Endodermal cell (in vitro differentiated cells): ENCODE results near the gene PLN. TPM values are rescaled to one million over a fixed set of nuclear protein-coding genes. Genes with fewer than 3 reads are reported as not detected.

Experiments
- DNase-seq: peaks from one replicate; pipeline ENCODE4 v3.0.0-alpha.2; 2017
- H3K27ac ChIP-seq: 2 replicates; pipeline ENCODE4 v1.5.1; 2013; ENCODE audit warnings: mild to moderate bottlenecking, low read depth, low read length, moderate library complexity
- H3K27me3 ChIP-seq: 2 replicates; pipeline ENCODE4 v1.6.1; 2013; ENCODE audit warnings: mild to moderate bottlenecking, low read length, moderate library complexity; ENCODE audit not compliant: insufficient read depth, control insufficient read depth, poor library complexity, severe bottlenecking
- H3K36me3 ChIP-seq: 2 replicates; pipeline ENCODE4 v1.7.0; 2013; ENCODE audit warnings: mild to moderate bottlenecking, low read length, moderate library complexity; ENCODE audit not compliant: control insufficient read depth, insufficient read depth
- H3K4me1 ChIP-seq: one replicate; pipeline ENCODE4 v1.7.0; 2013; ENCODE audit warnings: low read length; ENCODE audit not compliant: control insufficient read depth, insufficient read depth
- H3K4me3 ChIP-seq: 2 replicates; pipeline ENCODE4 v1.5.1; 2013; ENCODE audit warnings: mild to moderate bottlenecking, low read length, moderate library complexity
- H3K9ac ChIP-seq: 2 replicates; pipeline ENCODE4 v1.6.1; 2013; ENCODE audit warnings: mild to moderate bottlenecking, low read length, moderate library complexity; ENCODE audit not compliant: poor library complexity, severe bottlenecking; ENCODE audit errors: extremely low read depth
- H3K9me3 ChIP-seq: 2 replicates; pipeline ENCODE4 v1.6.1; 2013; ENCODE audit warnings: mild to moderate bottlenecking, low read length, moderate library complexity; ENCODE audit not compliant: control insufficient read depth
- H3K27ac Mint-ChIP-seq: 2 replicates; pipeline ENCODE4 v1.8.0; 2020; ENCODE audit warnings: mixed read lengths
- H3K27me3 Mint-ChIP-seq: 2 replicates; pipeline ENCODE4 v1.8.0; 2021; ENCODE audit warnings: mild to moderate bottlenecking, mixed read lengths; ENCODE audit not compliant: insufficient read depth
- H3K36me3 Mint-ChIP-seq: 2 replicates; pipeline ENCODE4 v1.8.0; 2020; ENCODE audit warnings: low read depth, mixed read lengths
- H3K4me1 Mint-ChIP-seq: 2 replicates; pipeline ENCODE4 v1.8.0; 2020; ENCODE audit warnings: mixed read lengths
- H3K4me3 Mint-ChIP-seq: 2 replicates; pipeline ENCODE4 v1.8.0; 2020; ENCODE audit warnings: mild to moderate bottlenecking, moderate library complexity, mixed read lengths
- H3K9me3 Mint-ChIP-seq: 2 replicates; pipeline ENCODE4 v1.8.0; 2020; ENCODE audit warnings: mild to moderate bottlenecking, mixed read lengths
- CTCF ChIP-seq: fragments of 200-600 bp; sonication (generic); conservative IDR thresholded peaks from 2 replicates; pipeline ENCODE4 v1.5.0; 2021; ENCODE audit warnings: antibody characterized with exemption, mild to moderate bottlenecking
- WGBS, 2 experiments: methylation state at CpG; one replicate each; pipeline versions ENCODE4 v1.1.5 to v1.1.7; 2013; ENCODE audit warnings: missing lambda C conversion rate in 2 of 2, mixed read lengths in 1 of 2; ENCODE audit not compliant: insufficient coverage in 1 of 2, insufficient read length in 1 of 2; 5-methylcytosine and 5-hydroxymethylcytosine counted together
- total RNA-seq, 2 donors: library from RNA; stranded (reverse); fragmentation: NEBNext Ultra II Directional in 1 of 2; extraction: Animal tissue kit (Norgen Biotek cat#: 25700) in 1 of 2; gene quantifications; 2 replicates in 1 of 2; 3 replicates in 1 of 2; pipeline ENCODE4 v1.2.1, GENCODE V29; 2021

PLN gene
- total RNA-seq, 2 donors from 2014 or later: not detected

- Mint-ChIP-seq H3K4me1 (no peaks in the 10 kb centered on the region), H3K27me3 (no peaks in the 10 kb centered on the region), H3K4me3 (no peak overlapping the region), H3K36me3 (no peaks in the 10 kb centered on the region), H3K9me3 (peaks cover 2% of the 10 kb centered on the region), H3K27ac (no peak overlapping the region)
- no peak for TF ChIP-seq CTCF
- Histone ChIP-seq H3K36me3 (no peaks in the 10 kb centered on the region), H3K9me3 (peaks cover 7% of the 10 kb centered on the region), H3K4me1 (no peaks in the 10 kb centered on the region), H3K27me3 (no peaks in the 10 kb centered on the region), H3K9ac (no peak overlapping the region), H3K27ac (no peak overlapping the region), H3K4me3 (no peak overlapping the region)
- 82 to 96% methylated on average over 3 to 4 of the region's 4 CpGs for WGBS, 2 experiments
- no peak for DNase-seq
Measured at GRCh38 chr6:118525913-118526780, 21.9 kb upstream of the PLN start.

GRCh38 chr6:118528129-118528528 lies 20.0 kb upstream of the PLN start:
- no peak overlapping the region for H3K27ac Mint-ChIP-seq
- Histone ChIP-seq H3K27me3 (no peaks in the 10 kb centered on the region), H3K27ac (no peak overlapping the region), H3K4me3 (no peak overlapping the region), H3K36me3 (no peaks in the 10 kb centered on the region), H3K9ac (no peak overlapping the region), H3K4me1 (no peaks in the 10 kb centered on the region), H3K9me3 (peaks cover 7% of the 10 kb centered on the region)
- H3K4me3 Mint-ChIP-seq: no peak overlapping the region
- no peaks in the 10 kb centered on the region for H3K4me1 Mint-ChIP-seq
- H3K9me3 Mint-ChIP-seq: peaks cover 2% of the 10 kb centered on the region
- H3K27me3 Mint-ChIP-seq: no peaks in the 10 kb centered on the region
- H3K36me3 Mint-ChIP-seq: no peaks in the 10 kb centered on the region
- WGBS, 2 experiments: 85% methylated on average over 1 of the region's 1 CpG; no CpG with 5 or more reads in 1 of the 2 experiments
- no peak for TF ChIP-seq CTCF
- no peak for DNase-seq

- TF ChIP-seq CTCF: no peak
- H3K9me3 Mint-ChIP-seq: peaks cover 2% of the 10 kb centered on the region
- H3K27ac Mint-ChIP-seq: no peak overlapping the region
- Histone ChIP-seq H3K4me1 (no peaks in the 10 kb centered on the region), H3K4me3 (no peak overlapping the region), H3K9ac (no peak overlapping the region), H3K27me3 (no peaks in the 10 kb centered on the region), H3K27ac (no peak overlapping the region), H3K36me3 (no peaks in the 10 kb centered on the region), H3K9me3 (peaks cover 7% of the 10 kb centered on the region)
- H3K36me3 Mint-ChIP-seq: no peaks in the 10 kb centered on the region
- no peak overlapping the region for H3K4me3 Mint-ChIP-seq
- no peaks in the 10 kb centered on the region for H3K27me3 Mint-ChIP-seq
- 100% methylated on average over 1 of the region's 2 CpGs; no CpG with 5 or more reads in 1 of the 2 experiments for WGBS, 2 experiments
- no peaks in the 10 kb centered on the region for H3K4me1 Mint-ChIP-seq
- no peak for DNase-seq
Measured at GRCh38 chr6:118529756-118530155, 18.3 kb upstream of the PLN start.
